Activated T-helper 1 cell treated with anti-CD3 and anti-CD28 coated beads, Interleukin-2, amount 50 U/mL, for 16 hours (primary cell): ENCODE measurements around the gene MYO3A.

ENCODE experiments used
- DNase-seq, 2 donors: peaks; one replicate each; pipeline ENCODE4 v3.0.0-alpha.2; 2020; ENCODE audit warnings: low read depth in 1 of 2, low spot score in 1 of 2

Gene MYO3A, protein sequence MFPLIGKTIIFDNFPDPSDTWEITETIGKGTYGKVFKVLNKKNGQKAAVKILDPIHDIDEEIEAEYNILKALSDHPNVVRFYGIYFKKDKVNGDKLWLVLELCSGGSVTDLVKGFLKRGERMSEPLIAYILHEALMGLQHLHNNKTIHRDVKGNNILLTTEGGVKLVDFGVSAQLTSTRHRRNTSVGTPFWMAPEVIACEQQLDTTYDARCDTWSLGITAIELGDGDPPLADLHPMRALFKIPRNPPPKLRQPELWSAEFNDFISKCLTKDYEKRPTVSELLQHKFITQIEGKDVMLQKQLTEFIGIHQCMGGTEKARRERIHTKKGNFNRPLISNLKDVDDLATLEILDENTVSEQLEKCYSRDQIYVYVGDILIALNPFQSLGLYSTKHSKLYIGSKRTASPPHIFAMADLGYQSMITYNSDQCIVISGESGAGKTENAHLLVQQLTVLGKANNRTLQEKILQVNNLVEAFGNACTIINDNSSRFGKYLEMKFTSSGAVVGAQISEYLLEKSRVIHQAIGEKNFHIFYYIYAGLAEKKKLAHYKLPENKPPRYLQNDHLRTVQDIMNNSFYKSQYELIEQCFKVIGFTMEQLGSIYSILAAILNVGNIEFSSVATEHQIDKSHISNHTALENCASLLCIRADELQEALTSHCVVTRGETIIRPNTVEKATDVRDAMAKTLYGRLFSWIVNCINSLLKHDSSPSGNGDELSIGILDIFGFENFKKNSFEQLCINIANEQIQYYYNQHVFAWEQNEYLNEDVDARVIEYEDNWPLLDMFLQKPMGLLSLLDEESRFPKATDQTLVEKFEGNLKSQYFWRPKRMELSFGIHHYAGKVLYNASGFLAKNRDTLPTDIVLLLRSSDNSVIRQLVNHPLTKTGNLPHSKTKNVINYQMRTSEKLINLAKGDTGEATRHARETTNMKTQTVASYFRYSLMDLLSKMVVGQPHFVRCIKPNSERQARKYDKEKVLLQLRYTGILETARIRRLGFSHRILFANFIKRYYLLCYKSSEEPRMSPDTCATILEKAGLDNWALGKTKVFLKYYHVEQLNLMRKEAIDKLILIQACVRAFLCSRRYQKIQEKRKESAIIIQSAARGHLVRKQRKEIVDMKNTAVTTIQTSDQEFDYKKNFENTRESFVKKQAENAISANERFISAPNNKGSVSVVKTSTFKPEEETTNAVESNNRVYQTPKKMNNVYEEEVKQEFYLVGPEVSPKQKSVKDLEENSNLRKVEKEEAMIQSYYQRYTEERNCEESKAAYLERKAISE (N-terminal part only)

DNA sequence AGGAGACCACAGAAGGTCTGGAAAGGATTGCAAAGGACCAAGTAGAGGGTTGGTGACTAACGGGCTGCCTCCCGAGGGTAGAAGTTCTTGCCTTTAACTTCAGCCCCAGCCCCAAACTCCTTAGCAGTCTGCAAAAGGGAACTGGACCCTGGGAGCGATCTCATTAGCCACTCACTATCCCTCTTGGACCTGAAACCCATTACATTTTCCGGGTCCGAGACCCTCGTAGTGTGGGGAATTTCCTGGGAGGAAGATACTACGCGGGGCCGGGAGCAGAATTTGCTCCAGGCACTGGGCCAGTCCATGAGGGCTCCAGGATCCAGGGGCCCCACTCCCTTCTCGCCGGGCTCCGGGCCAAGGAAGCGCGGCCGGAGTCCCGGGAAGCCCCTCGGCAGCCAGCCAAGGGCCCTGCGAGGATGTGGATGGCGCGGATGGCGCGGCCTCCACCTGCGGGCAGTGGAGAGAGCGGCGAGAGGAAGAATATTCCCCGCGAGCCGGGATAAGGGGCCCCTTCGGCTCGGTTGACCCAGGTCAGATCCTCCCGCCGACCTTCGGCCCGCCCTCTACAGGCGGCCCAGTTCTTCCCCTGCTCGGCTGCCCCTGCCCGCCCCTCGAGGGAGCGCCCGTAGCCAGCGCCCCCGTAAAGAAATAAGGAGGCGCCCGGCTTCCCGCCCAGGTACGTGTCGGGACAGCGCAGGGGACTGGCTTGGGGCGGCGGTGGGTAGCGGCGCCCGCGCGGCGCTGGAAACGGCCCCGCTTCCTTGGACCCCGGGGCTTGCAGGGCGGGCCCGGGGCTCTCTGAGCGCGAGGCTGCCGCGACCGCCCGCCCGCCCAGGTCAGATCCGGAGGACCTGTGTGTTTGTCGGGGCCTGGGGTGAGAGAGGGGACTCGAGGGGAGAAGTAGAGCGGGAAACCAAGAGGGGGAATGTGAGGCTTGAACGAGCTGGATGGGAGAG lies at the start of gene MYO3A:
Gene MYO3A, plus strand, starts transcription at position 577 of the 956 bp plus-strand sequence. CDS start 17,882 bp downstream, outside the sequence.
- DNase-seq = no peak

DNA sequence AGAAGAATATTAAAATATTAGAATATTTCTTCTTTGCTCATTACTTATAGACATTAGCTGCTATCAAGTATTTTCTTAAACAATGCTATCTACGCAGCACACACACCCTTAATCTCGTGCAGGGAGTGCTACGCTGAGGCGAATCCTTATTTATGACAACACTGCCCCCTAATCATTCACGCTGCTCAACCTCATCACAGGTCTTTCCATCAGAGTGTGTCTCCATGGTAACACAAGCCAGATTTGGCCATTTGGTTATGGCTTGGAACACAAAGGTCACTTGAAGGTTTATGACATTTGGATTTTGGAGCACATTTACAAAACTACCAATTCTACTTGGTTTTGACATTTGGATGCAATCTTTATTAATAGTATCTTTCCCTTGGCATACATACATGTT lies 45.4 kb upstream of the MYO3A start:
- no peak for DNase-seq

GRCh38 chr10:25890995-25891394 lies 43.0 kb upstream of the MYO3A start:
- no peak for DNase-seq

DNA sequence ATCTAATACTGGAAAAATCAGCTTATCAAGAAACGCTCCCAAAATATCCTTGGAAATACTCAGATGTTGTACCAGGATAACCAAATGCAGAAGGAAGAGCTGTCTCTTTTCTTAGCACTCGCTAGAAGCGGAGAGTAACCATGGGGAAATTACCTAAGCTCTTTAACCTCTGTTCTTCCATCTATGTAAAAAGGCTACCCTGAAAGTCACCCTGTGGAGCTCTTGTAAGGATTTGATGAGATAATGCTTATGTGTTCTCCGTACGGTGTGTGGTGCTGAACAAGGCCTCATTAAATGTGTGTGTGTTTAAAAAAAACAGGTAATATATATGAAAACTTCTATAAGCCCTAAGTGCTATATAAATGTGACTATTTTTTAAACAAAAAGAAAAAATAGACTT lies 38.2 kb upstream of the MYO3A start:
- DNase-seq = no peak

GRCh38 chr10:25896421-25896820 lies 37.6 kb upstream of the MYO3A start:
- DNase-seq = no peak

- no peak for DNase-seq
These were observed 34.7 kb upstream of the MYO3A start for GRCh38 chr10:25899304-25899703.

- no peak for DNase-seq
These were observed 32.8 kb upstream of the MYO3A start for GRCh38 chr10:25901199-25901598.

- no peak for DNase-seq
These were observed 32.0 kb upstream of the MYO3A start for GRCh38 chr10:25902002-25902401.

GRCh38 chr10:25907261-25907660 lies 26.8 kb upstream of the MYO3A start:
- DNase-seq = no peak

DNA sequence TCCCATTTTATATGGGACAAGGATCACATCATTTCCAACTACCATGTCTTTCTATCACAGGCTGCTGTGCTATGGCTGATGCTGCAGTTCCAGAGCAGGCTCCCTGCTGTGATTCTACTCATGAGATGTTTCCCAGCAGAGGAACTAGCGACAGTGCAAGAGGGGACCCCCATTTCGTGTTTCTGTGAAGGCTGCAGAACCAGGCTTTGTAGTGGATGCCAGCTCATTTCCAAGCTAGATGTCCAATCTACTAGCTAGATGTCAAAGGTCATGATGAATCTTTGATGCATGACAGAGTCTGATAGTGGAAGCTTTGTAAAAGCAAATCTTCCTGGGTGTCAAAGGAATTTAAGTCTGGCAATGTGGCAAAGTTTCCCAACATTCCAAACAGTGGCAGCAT lies 21.2 kb upstream of the MYO3A start:
- no peak for DNase-seq

- no peak for DNase-seq
These were observed 19.3 kb upstream of the MYO3A start for GRCh38 chr10:25914776-25915175.

DNA sequence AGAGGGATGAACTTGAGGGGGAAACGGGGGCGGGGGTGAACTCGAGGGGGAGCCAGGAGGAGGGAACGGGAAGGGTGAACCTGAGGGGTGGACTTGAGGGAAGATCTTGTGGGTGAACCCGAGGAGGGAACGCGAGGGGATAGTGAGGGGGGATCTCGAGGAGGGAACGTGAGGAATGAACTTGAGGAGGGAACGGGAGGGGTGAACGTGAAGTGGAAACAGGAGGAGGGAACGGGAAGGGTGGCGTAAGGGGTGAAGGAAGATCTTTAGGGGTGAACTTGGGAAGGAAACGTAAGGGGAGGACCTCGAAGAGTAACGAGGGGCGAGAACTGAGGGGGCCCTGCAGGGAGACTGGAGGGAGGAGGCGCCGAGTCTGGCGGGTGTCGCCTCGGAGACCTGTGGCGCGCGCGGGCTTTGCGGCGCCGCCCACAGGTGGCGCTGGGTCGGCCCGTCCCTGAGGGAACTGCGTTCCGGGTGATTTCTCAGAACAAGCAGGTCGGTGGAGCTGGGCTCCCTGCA lies 651 bp downstream of the MYO3A start:
- DNase-seq = no peak

- DNase-seq = no peak
These were observed 4.4 kb downstream of the MYO3A start for GRCh38 chr10:25938405-25938804.

DNA sequence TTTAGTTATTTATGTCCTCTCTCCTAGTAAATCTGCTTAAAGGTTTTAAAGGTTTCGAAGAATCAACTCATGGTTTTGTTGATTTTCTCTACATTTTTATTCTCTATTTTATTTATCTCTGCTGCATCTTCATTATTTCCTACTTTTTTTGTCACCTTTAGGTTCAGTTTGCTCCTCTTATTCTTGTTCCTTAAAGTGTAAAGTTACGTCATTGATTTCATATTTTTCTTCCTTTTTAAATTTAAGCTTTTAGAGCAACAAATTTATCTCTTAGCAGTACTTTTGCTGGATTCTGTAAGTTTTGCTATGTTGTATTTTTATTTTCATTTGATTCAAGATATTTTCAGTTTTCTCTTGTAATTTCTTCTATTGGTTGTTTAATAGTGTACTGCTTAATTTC lies 10.7 kb downstream of the MYO3A start:
- no peak for DNase-seq

DNA sequence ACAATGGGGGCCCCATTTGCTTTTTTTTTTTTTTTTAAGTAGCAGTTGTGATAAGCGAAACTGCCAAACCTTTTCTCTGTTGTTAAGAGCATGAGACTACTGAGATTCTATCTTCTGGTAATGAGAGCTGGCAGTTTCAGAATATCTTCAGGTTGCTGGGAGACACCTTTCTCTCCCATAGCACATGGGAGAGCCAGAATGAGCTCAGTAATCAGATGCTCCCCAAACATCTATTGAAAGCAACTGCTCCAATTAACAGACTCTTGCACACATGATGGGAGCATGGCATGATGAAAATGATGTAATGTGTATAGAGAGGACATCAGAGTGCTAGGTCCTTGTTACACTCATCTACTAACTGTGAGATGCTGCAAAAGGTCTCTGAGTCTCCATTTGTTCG lies 18.8 kb downstream of the MYO3A start:
- no peak for DNase-seq

GRCh38 chr10:25954851-25955250 lies 20.8 kb downstream of the MYO3A start:
- DNase-seq = no peak

DNA sequence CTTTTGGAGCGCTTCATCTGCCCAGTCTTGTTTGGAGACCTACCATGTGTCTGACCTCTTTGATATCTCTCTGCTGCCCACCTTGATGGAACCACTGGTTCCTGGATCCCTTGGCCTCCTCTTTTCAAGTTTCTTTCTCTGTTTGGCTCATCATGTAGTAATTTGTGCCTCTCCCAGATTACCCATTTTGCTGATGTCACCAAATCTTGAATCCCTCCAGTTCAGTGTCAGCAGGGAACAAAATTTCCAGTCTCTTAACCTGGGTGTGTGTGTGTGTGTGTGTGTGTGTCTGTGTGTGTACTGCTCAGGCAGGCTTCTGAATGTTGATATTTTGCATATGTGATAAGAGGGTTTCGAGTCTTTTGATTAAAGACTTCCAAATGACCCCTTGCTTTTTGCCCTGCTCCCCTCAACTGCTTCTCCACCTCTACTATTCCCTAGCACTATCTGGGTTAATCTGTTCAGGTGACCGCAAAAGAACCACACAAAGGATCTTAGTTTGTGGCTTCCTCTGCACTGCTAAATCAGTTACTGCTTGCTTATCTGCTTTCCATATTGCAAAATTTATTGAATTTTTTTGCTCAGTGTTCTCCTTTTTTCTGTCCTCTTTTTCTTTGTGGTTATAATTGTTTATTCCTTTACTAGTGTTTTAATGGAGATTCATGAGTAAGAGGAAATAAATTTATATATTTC lies 25.7 kb downstream of the MYO3A start:
- DNase-seq = no peak

GRCh38 chr10:25965584-25965983 lies 31.6 kb downstream of the MYO3A start:
- DNase-seq = no peak

GRCh38 chr10:25966844-25967243 lies 32.8 kb downstream of the MYO3A start:
- DNase-seq = no peak
